ENCODE data around the gene RAI14. TPM values are rescaled to one million over a fixed set of nuclear protein-coding genes. Genes with fewer than 3 reads are reported as not detected.

RAI14 gene
- total RNA-seq, 1 donor from 2014 or later: 307 TPM

- no peak overlapping the region for H3K4me2 ChIP-seq (ENCODE audit: low read length)
These were observed 3.7 kb upstream of the RAI14 start for GRCh38 chr5:34652466-34652865.

GRCh38 chr5:34652914-34653313 is 3.2 kb upstream of the RAI14 start:
- Histone ChIP-seq H2AFZ (ENCODE audit: low read depth, low read length) (no peak overlapping the region), H4K20me1 (ENCODE audit: insufficient read depth, low read length) (no peaks in the 10 kb centered on the region), H3K4me3 (ENCODE audit: insufficient read depth, low read depth, low read length) (no peak overlapping the region), H3K9ac (ENCODE audit: low read length) (no peak overlapping the region), H3K4me1 (ENCODE audit: insufficient read depth, low read length) (peaks cover 25% of the 10 kb centered on the region), H3K36me3 (ENCODE audit: insufficient read depth, low read length) (no peaks in the 10 kb centered on the region), H3K27ac (ENCODE audit: low read depth, low read length) (no peak overlapping the region), H3K4me2 (ENCODE audit: low read length) (no peak overlapping the region), H3K79me2 (ENCODE audit: insufficient read depth, low read length) (peaks cover 15% of the 10 kb centered on the region), H3K27me3 (ENCODE audit: insufficient read depth, low read length) (no peaks in the 10 kb centered on the region), H3K9me3 (ENCODE audit: insufficient read depth, low read depth, low read length) (no peaks in the 10 kb centered on the region)
- TF ChIP-seq EZH2 (IDR thresholded peaks at IDR 0.05; ENCODE audit: insufficient read depth, low read length) (no peak), CTCF (IDR thresholded peaks at IDR 0.05; ENCODE audit: insufficient read depth, low read depth, low read length) (peak; percentile 6)
- Mint-ChIP-seq H3K4me1 (ENCODE audit: low read depth, unreplicated experiment) (peaks cover 22% of the 10 kb centered on the region), H3K27me3 (ENCODE audit: low read depth, unreplicated experiment) (no peaks in the 10 kb centered on the region), H3K36me3 (ENCODE audit: low read depth, unreplicated experiment) (peaks cover 2% of the 10 kb centered on the region), H3K27ac (ENCODE audit: unreplicated experiment) (no peak overlapping the region), H3K4me3 (ENCODE audit: unreplicated experiment) (no peak overlapping the region), H3K9me3 (ENCODE audit: unreplicated experiment) (no peaks in the 10 kb centered on the region)
- FAIRE-seq (no peak), DNase-seq (ENCODE audit: low read depth) (peak; percentile 76)

More at GRCh38 chr5:34652466-34652865, 3.7 kb upstream of the RAI14 start:
- no peaks in the 10 kb centered on the region for H3K9me3 Mint-ChIP-seq (ENCODE audit: unreplicated experiment)
- peaks cover 25% of the 10 kb centered on the region for H3K4me1 ChIP-seq (ENCODE audit: insufficient read depth, low read length)
- TF ChIP-seq CTCF (IDR thresholded peaks at IDR 0.05; ENCODE audit: insufficient read depth, low read depth, low read length): no peak
- no peaks in the 10 kb centered on the region for H3K27me3 ChIP-seq (ENCODE audit: insufficient read depth, low read length)
- H4K20me1 ChIP-seq (ENCODE audit: insufficient read depth, low read length): no peaks in the 10 kb centered on the region
- H3K9me3 ChIP-seq (ENCODE audit: insufficient read depth, low read depth, low read length): no peaks in the 10 kb centered on the region
- H3K4me3 ChIP-seq (ENCODE audit: insufficient read depth, low read depth, low read length): no peak overlapping the region
- no peak overlapping the region for H3K4me3 Mint-ChIP-seq (ENCODE audit: unreplicated experiment)
- H3K9ac ChIP-seq (ENCODE audit: low read length): no peak overlapping the region
- peaks cover 22% of the 10 kb centered on the region for H3K4me1 Mint-ChIP-seq (ENCODE audit: low read depth, unreplicated experiment)
- H3K36me3 ChIP-seq (ENCODE audit: insufficient read depth, low read length): no peaks in the 10 kb centered on the region
- DNase-seq (ENCODE audit: low read depth): no peak
- no peak overlapping the region for H3K27ac ChIP-seq (ENCODE audit: low read depth, low read length)
- no peaks in the 10 kb centered on the region for H3K36me3 Mint-ChIP-seq (ENCODE audit: low read depth, unreplicated experiment)
- H3K79me2 ChIP-seq (ENCODE audit: insufficient read depth, low read length): peaks cover 10% of the 10 kb centered on the region
- no peak overlapping the region for H2AFZ ChIP-seq (ENCODE audit: low read depth, low read length)
- no peak overlapping the region for H3K27ac Mint-ChIP-seq (ENCODE audit: unreplicated experiment)
- FAIRE-seq: no peak
- no peaks in the 10 kb centered on the region for H3K27me3 Mint-ChIP-seq (ENCODE audit: low read depth, unreplicated experiment)

DNA sequence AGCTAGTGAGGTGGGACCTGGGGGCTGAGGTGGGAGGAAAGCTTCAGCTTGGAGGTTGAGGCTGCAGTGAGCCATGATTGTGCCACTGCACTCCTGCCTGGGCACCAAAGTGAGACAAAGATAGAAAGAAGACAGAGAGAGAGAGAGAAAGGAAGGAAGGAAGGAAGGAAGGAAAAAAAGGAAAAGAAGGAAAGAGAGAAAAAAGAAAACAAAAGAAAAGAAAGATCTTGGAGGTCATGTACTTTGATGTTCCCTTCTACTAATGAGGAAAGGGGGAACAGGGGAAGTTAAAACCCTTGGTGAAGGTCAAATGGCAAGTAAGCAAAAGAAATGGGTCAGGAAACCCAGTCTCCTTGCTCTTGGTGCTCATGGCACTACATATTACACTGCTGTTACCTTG is 2.4 kb upstream of the RAI14 start:
- H3K36me3 ChIP-seq (ENCODE audit: insufficient read depth, low read length): no peaks in the 10 kb centered on the region
- no peak overlapping the region for H3K4me3 ChIP-seq (ENCODE audit: insufficient read depth, low read depth, low read length)
- peaks cover 23% of the 10 kb centered on the region for H3K79me2 ChIP-seq (ENCODE audit: insufficient read depth, low read length)
- FAIRE-seq (no peak), DNase-seq (ENCODE audit: low read depth) (no peak)
- no peak overlapping the region for H2AFZ ChIP-seq (ENCODE audit: low read depth, low read length)
- Mint-ChIP-seq H3K4me1 (ENCODE audit: low read depth, unreplicated experiment) (peaks cover 16% of the 10 kb centered on the region), H3K36me3 (ENCODE audit: low read depth, unreplicated experiment) (peaks cover 2% of the 10 kb centered on the region), H3K9me3 (ENCODE audit: unreplicated experiment) (no peaks in the 10 kb centered on the region), H3K27me3 (ENCODE audit: low read depth, unreplicated experiment) (no peaks in the 10 kb centered on the region), H3K27ac (ENCODE audit: unreplicated experiment) (no peak overlapping the region), H3K4me3 (ENCODE audit: unreplicated experiment) (no peak overlapping the region)
- no peaks in the 10 kb centered on the region for H3K9me3 ChIP-seq (ENCODE audit: insufficient read depth, low read depth, low read length)
- no peak overlapping the region for H3K27ac ChIP-seq (ENCODE audit: low read depth, low read length)
- H3K9ac ChIP-seq (ENCODE audit: low read length): no peak overlapping the region
- no peaks in the 10 kb centered on the region for H4K20me1 ChIP-seq (ENCODE audit: insufficient read depth, low read length)
- no peaks in the 10 kb centered on the region for H3K27me3 ChIP-seq (ENCODE audit: insufficient read depth, low read length)
- H3K4me2 ChIP-seq (ENCODE audit: low read length): no peak overlapping the region
- TF ChIP-seq EZH2 (IDR thresholded peaks at IDR 0.05; ENCODE audit: insufficient read depth, low read length) (no peak), CTCF (IDR thresholded peaks at IDR 0.05; ENCODE audit: insufficient read depth, low read depth, low read length) (no peak)
- peaks cover 20% of the 10 kb centered on the region for H3K4me1 ChIP-seq (ENCODE audit: insufficient read depth, low read length)

All from astrocyte (in vitro differentiated cells and primary cell).